Neural progenitor cell (in vitro differentiated cells): Measurements from ENCODE around the gene CNTNAP2. TPM values are rescaled to one million over a fixed set of nuclear protein-coding genes. Genes with fewer than 3 reads are reported as not detected.

Source experiments
- DNase-seq: peaks from one replicate; pipeline ENCODE4 v3.0.0-alpha.2; 2016; ENCODE audit warnings: low spot score
- H2AFZ ChIP-seq: fragments of 200-600 bp; sonication (generic); replicated peaks from 2 replicates; pipeline ENCODE4 v1.6.1; 2016; ENCODE audit warnings: antibody characterized with exemption
- H3F3A ChIP-seq: fragments of 200-600 bp; sonication (generic); 2 replicates; pipeline ENCODE4 v1.6.1; 2016; ENCODE audit warnings: antibody characterized with exemption, low read depth
- H3K27ac ChIP-seq: fragments of 200-600 bp; sonication (generic); 2 replicates; pipeline ENCODE4 v1.5.1; 2016; ENCODE audit warnings: mild to moderate bottlenecking
- H3K27me3 ChIP-seq: fragments of 200-600 bp; sonication (generic); 2 replicates; pipeline ENCODE4 v1.6.1; 2016; ENCODE audit warnings: mild to moderate bottlenecking, moderate library complexity
- H3K36me3 ChIP-seq: fragments of 200-600 bp; sonication (generic); 2 replicates; pipeline ENCODE4 v1.5.1; 2016
- H3K4me1 ChIP-seq: fragments of 200-600 bp; sonication (generic); 2 replicates; pipeline ENCODE4 v1.6.1; 2016; ENCODE audit warnings: mixed run types
- H3K4me2 ChIP-seq: fragments of 200-600 bp; sonication (generic); 2 replicates; pipeline ENCODE4 v1.6.1; 2016
- H3K4me3 ChIP-seq: fragments of 200-600 bp; sonication (generic); 2 replicates; pipeline ENCODE4 v1.5.1; 2016
- H3K79me2 ChIP-seq: fragments of 200-600 bp; sonication (generic); 2 replicates; pipeline ENCODE4 v1.6.1; 2016; ENCODE audit warnings: low read depth
- H3K9ac ChIP-seq: fragments of 200-600 bp; sonication (generic); 2 replicates; pipeline ENCODE4 v1.6.1; 2016
- H3K9me3 ChIP-seq: fragments of 200-600 bp; sonication (generic); 2 replicates; pipeline ENCODE4 v1.5.1; 2016; ENCODE audit warnings: low read depth
- H4K20me1 ChIP-seq: fragments of 200-600 bp; sonication (generic); 2 replicates; pipeline ENCODE4 v1.6.1; 2016; ENCODE audit warnings: low read depth
- H3K27ac Mint-ChIP-seq: 3 replicates; pipeline ENCODE4 v1.8.0; 2021; ENCODE audit warnings: mixed read lengths
- H3K27me3 Mint-ChIP-seq: 2 replicates; pipeline ENCODE4 v1.8.0; 2022; ENCODE audit warnings: low read depth, mild to moderate bottlenecking, inconsistent platforms, moderate library complexity, mixed read lengths; ENCODE audit not compliant: insufficient read depth
- H3K36me3 Mint-ChIP-seq: 3 replicates; pipeline ENCODE4 v1.8.0; 2021; ENCODE audit warnings: mixed read lengths
- H3K4me1 Mint-ChIP-seq: 3 replicates; pipeline ENCODE4 v1.8.0; 2021; ENCODE audit warnings: mixed read lengths
- H3K4me3 Mint-ChIP-seq: 3 replicates; pipeline ENCODE4 v1.8.0; 2021; ENCODE audit warnings: mild to moderate bottlenecking, moderate library complexity, mixed read lengths
- H3K9me3 Mint-ChIP-seq: 3 replicates; pipeline ENCODE4 v1.8.0; 2020; ENCODE audit warnings: mixed read lengths
- CTCF ChIP-seq: fragments of 200-600 bp; sonication (generic); IDR thresholded peaks from 2 replicates; pipeline ENCODE4 v1.5.1; 2017; ENCODE audit warnings: antibody characterized with exemption, mild to moderate bottlenecking
- EZH2 ChIP-seq: fragments of 200-600 bp; sonication (generic); IDR thresholded peaks from 2 replicates; pipeline ENCODE4 v1.6.1; 2017; ENCODE audit warnings: antibody characterized with exemption, mild to moderate bottlenecking, moderate library complexity
- EZH2phosphoT487 ChIP-seq: fragments of 200-600 bp; sonication (generic); IDR thresholded peaks from 2 replicates; pipeline ENCODE4 v1.6.1; 2017; ENCODE audit warnings: antibody characterized with exemption
- total RNA-seq: library from RNA; depleted of rRNA; stranded (reverse); fragments of >200 nt; gene quantifications from 2 replicates; pipeline ENCODE4 v1.2.3, GENCODE V29; 2015; ENCODE audit warnings: low replicate concordance

CNTNAP2 gene
- total RNA-seq, 1 donor from 2014 or later = 126 TPM

GRCh38 chr7:148245381-148245780 lies 2128.8 kb downstream of the CNTNAP2 start:
- no peak for DNase-seq
- H3K36me3 Mint-ChIP-seq = no peaks in the 10 kb centered on the region
- H2AFZ ChIP-seq = no peak overlapping the region
- H3K27me3 ChIP-seq = no peaks in the 10 kb centered on the region
- no peaks in the 10 kb centered on the region for H3K4me1 ChIP-seq
- H3K4me1 Mint-ChIP-seq = peaks cover 6% of the 10 kb centered on the region
- no peak overlapping the region for H3K27ac Mint-ChIP-seq
- no peaks in the 10 kb centered on the region for H3F3A ChIP-seq
- no peak overlapping the region for H3K4me2 ChIP-seq
- H3K9me3 Mint-ChIP-seq = peaks cover 18% of the 10 kb centered on the region
- TF ChIP-seq EZH2phosphoT487 (no peak), EZH2 (no peak), CTCF (no peak)
- no peaks in the 10 kb centered on the region for H3K9me3 ChIP-seq
- no peaks in the 10 kb centered on the region for H3K36me3 ChIP-seq
- no peak overlapping the region for H3K27ac ChIP-seq
- H3K9ac ChIP-seq = no peak overlapping the region
- H4K20me1 ChIP-seq = no peaks in the 10 kb centered on the region
- H3K27me3 Mint-ChIP-seq = no peaks in the 10 kb centered on the region
- no peaks in the 10 kb centered on the region for H3K79me2 ChIP-seq
- H3K4me3 ChIP-seq = no peak overlapping the region
- no peak overlapping the region for H3K4me3 Mint-ChIP-seq

GRCh38 chr7:148253629-148254028 lies 2137.0 kb downstream of the CNTNAP2 start:
- H3K4me1 Mint-ChIP-seq = no peaks in the 10 kb centered on the region
- no peaks in the 10 kb centered on the region for H3K27me3 ChIP-seq
- DNase-seq = no peak
- H3K4me1 ChIP-seq = no peaks in the 10 kb centered on the region
- no peak overlapping the region for H3K9ac ChIP-seq
- H3K27ac Mint-ChIP-seq = no peak overlapping the region
- no peak overlapping the region for H2AFZ ChIP-seq
- no peaks in the 10 kb centered on the region for H3F3A ChIP-seq
- peaks cover 7% of the 10 kb centered on the region for H3K9me3 ChIP-seq
- TF ChIP-seq EZH2 (no peak), CTCF (no peak), EZH2phosphoT487 (no peak)
- H3K4me2 ChIP-seq = no peak overlapping the region
- peaks cover 2% of the 10 kb centered on the region for H3K36me3 Mint-ChIP-seq
- H3K4me3 Mint-ChIP-seq = no peak overlapping the region
- H3K4me3 ChIP-seq = no peak overlapping the region
- H3K79me2 ChIP-seq = no peaks in the 10 kb centered on the region
- peaks cover 6% of the 10 kb centered on the region for H3K27me3 Mint-ChIP-seq
- no peaks in the 10 kb centered on the region for H3K36me3 ChIP-seq
- peaks cover 48% of the 10 kb centered on the region for H3K9me3 Mint-ChIP-seq
- H4K20me1 ChIP-seq = no peaks in the 10 kb centered on the region
- no peak overlapping the region for H3K27ac ChIP-seq

GRCh38 chr7:148255333-148255732 lies 2138.7 kb downstream of the CNTNAP2 start:
- Mint-ChIP-seq H3K4me3 (no peak overlapping the region), H3K9me3 (peaks cover 35% of the 10 kb centered on the region), H3K27ac (no peak overlapping the region), H3K36me3 (peaks cover 2% of the 10 kb centered on the region), H3K4me1 (no peaks in the 10 kb centered on the region), H3K27me3 (peaks cover 6% of the 10 kb centered on the region)
- Histone ChIP-seq H3K9me3 (peaks cover 7% of the 10 kb centered on the region), H2AFZ (no peak overlapping the region), H4K20me1 (no peaks in the 10 kb centered on the region), H3K79me2 (no peaks in the 10 kb centered on the region), H3K4me3 (no peak overlapping the region), H3K36me3 (no peaks in the 10 kb centered on the region), H3K4me2 (no peak overlapping the region), H3F3A (no peaks in the 10 kb centered on the region), H3K27ac (no peak overlapping the region), H3K9ac (no peak overlapping the region), H3K27me3 (no peaks in the 10 kb centered on the region), H3K4me1 (no peaks in the 10 kb centered on the region)
- no peak for DNase-seq
- peak; percentile 22 for TF ChIP-seq CTCF
- TF ChIP-seq EZH2 = no peak

GRCh38 chr7:148256433-148256832 lies 2139.8 kb downstream of the CNTNAP2 start:
- no peaks in the 10 kb centered on the region for H4K20me1 ChIP-seq
- H3K9me3 ChIP-seq = peaks cover 5% of the 10 kb centered on the region
- no peaks in the 10 kb centered on the region for H3K4me1 Mint-ChIP-seq
- H3K4me3 ChIP-seq = no peak overlapping the region
- no peak overlapping the region for H2AFZ ChIP-seq
- peak overlapping the region; percentile 18 for H3K4me3 Mint-ChIP-seq
- no peak overlapping the region for H3K27ac Mint-ChIP-seq
- TF ChIP-seq EZH2phosphoT487 (no peak), EZH2 (no peak), CTCF (no peak)
- H3K9me3 Mint-ChIP-seq = peaks cover 25% of the 10 kb centered on the region
- no peak overlapping the region for H3K27ac ChIP-seq
- H3K27me3 Mint-ChIP-seq = peaks cover 8% of the 10 kb centered on the region
- no peak overlapping the region for H3K9ac ChIP-seq
- H3K4me2 ChIP-seq = no peak overlapping the region
- no peaks in the 10 kb centered on the region for H3K27me3 ChIP-seq
- no peaks in the 10 kb centered on the region for H3F3A ChIP-seq
- DNase-seq = no peak
- H3K79me2 ChIP-seq = no peaks in the 10 kb centered on the region
- H3K36me3 Mint-ChIP-seq = peaks cover 2% of the 10 kb centered on the region
- H3K36me3 ChIP-seq = no peaks in the 10 kb centered on the region
- no peaks in the 10 kb centered on the region for H3K4me1 ChIP-seq
